Measurements from ENCODE around the gene CCDC85C. TPM values are rescaled to one million over a fixed set of nuclear protein-coding genes. Genes with fewer than 3 reads are reported as not detected.

Gene CCDC85C
- total RNA-seq, 1 experiment from 2014 or later = 42.3 TPM

DNA sequence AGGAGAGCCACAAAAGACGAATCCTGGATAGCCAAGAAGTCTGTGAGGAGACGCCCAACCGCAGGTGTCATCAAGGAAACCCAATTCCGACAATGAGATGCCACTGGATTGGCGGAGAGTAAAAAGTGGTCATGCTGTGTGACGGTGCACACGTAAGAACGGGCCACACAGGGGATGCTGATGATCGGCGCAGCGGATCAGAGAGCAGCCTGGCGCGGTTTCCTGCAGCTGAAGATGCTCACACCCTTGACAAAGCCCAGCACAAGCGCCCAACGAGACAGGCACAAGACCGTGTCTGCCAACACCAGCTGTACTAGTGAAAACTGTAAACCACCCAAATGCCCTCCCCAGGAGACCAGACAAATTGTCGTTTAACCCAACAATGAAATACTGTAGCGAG, 55.8 kb downstream of the CCDC85C start:
- Histone ChIP-seq H2AFZ (ENCODE audit: low read depth, low read length, poor library complexity, severe bottlenecking) (no peak overlapping the region), H3K9ac (ENCODE audit: low read length) (no peak overlapping the region), H3K27ac (ENCODE audit: low read depth, low read length) (no peak overlapping the region), H3K4me1 (ENCODE audit: control insufficient read depth in 1 of 2, insufficient read depth in 2 of 2, low read length in 2 of 2) (no peaks in the 10 kb centered on the region), H3K9me3 (ENCODE audit: control insufficient read depth in 1 of 2, insufficient read depth in 1 of 2, low read depth in 1 of 2, low read length in 2 of 2) (no peaks in the 10 kb centered on the region), H3K4me3 (replicated peaks in 1 of 2; ENCODE audit: low read depth in 1 of 2, low read length in 2 of 2) (no peak overlapping the region), H4K20me1 (ENCODE audit: insufficient read depth) (no peaks in the 10 kb centered on the region), H3K9me2 (ENCODE audit: insufficient read depth) (no peaks in the 10 kb centered on the region), H3K4me2 (ENCODE audit: low read length) (no peak overlapping the region), H3K79me2 (ENCODE audit: insufficient read depth, low read length) (peaks cover 39% of the 10 kb centered on the region), H3K27me3 (ENCODE audit: insufficient read depth, low read length) (no peaks in the 10 kb centered on the region), H3K36me3 (ENCODE audit: control insufficient read depth in 1 of 2, insufficient read depth in 2 of 2, low read length in 2 of 2) (no peaks in the 10 kb centered on the region)
- BruUV-seq (replicated peaks) = no TSS peak
- ChIA-PET CTCF (no interaction called here), RAD21 (ENCODE audit: low non-redundant PET in 1 of 2, low total read pairs in 2 of 2, uncharacterized antibody in 2 of 2, unreplicated experiment in 2 of 2) (no interaction called here), POLR2A (no interaction called here)
- TF ChIP-seq JUND (IDR thresholded peaks at IDR 0.05) (no peak), YY1 (IDR thresholded peaks at IDR 0.05; ENCODE audit: extremely low read depth, insufficient replicate concordance, low read depth, low read length) (no peak), FOSL1 (IDR thresholded peaks at IDR 0.05; ENCODE audit: low read depth) (no peak), CBX3 (IDR thresholded peaks at IDR 0.05; ENCODE audit: low read depth) (no peak), SRF (IDR thresholded peaks at IDR 0.05; ENCODE audit: low read depth) (no peak), CEBPB (IDR thresholded peaks at IDR 0.05; ENCODE audit: low read depth) (no peak), POLR2AphosphoS5 (IDR thresholded peaks at IDR 0.05; ENCODE audit: low read depth, low read length) (no peak)
- TF ChIP-seq, protein P1, sequence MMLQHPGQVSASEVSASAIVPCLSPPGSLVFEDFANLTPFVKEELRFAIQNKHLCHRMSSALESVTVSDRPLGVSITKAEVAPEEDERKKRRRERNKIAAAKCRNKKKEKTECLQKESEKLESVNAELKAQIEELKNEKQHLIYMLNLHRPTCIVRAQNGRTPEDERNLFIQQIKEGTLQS (IDR thresholded peaks at IDR 0.05) = no peak
- DNase-seq (ENCODE audit: low read depth, low spot score) (no peak), ATAC-seq (no peak)
- intact Hi-C loops (cut with micrococcal nuclease) = no loop called here

GRCh38 chr14:99546234-99546879, 57.6 kb downstream of the CCDC85C start:
- Histone ChIP-seq H4K20me1 (ENCODE audit: insufficient read depth) (no peaks in the 10 kb centered on the region), H3K4me1 (ENCODE audit: control insufficient read depth in 1 of 2, insufficient read depth in 2 of 2, low read length in 2 of 2) (peaks cover 0 to 10% of the 10 kb centered on the region in 2 experiments; a peak in 1 of 4 replicates), H3K9ac (ENCODE audit: low read length) (no peak overlapping the region), H3K27ac (ENCODE audit: low read depth, low read length) (no peak overlapping the region), H3K27me3 (ENCODE audit: insufficient read depth, low read length) (no peaks in the 10 kb centered on the region), H3K4me2 (ENCODE audit: low read length) (no peak overlapping the region), H3K9me3 (ENCODE audit: control insufficient read depth in 1 of 2, insufficient read depth in 1 of 2, low read depth in 1 of 2, low read length in 2 of 2) (no peaks in the 10 kb centered on the region), H2AFZ (ENCODE audit: low read depth, low read length, poor library complexity, severe bottlenecking) (no peak overlapping the region), H3K79me2 (ENCODE audit: insufficient read depth, low read length) (peaks cover 45% of the 10 kb centered on the region), H3K36me3 (ENCODE audit: control insufficient read depth in 1 of 2, insufficient read depth in 2 of 2, low read length in 2 of 2) (no peaks in the 10 kb centered on the region), H3K9me2 (ENCODE audit: insufficient read depth) (no peaks in the 10 kb centered on the region), H3K4me3 (replicated peaks in 1 of 2; ENCODE audit: low read depth in 1 of 2, low read length in 2 of 2) (no peak overlapping the region)
- intact Hi-C loops (cut with micrococcal nuclease) = no loop called here
- RAD21 ChIA-PET (ENCODE audit: low non-redundant PET in 1 of 2, low total read pairs in 2 of 2, uncharacterized antibody in 2 of 2, unreplicated experiment in 2 of 2) = no interaction called here
- TF ChIP-seq JUND (IDR thresholded peaks at IDR 0.05) = no peak
- TF ChIP-seq, protein P2, sequence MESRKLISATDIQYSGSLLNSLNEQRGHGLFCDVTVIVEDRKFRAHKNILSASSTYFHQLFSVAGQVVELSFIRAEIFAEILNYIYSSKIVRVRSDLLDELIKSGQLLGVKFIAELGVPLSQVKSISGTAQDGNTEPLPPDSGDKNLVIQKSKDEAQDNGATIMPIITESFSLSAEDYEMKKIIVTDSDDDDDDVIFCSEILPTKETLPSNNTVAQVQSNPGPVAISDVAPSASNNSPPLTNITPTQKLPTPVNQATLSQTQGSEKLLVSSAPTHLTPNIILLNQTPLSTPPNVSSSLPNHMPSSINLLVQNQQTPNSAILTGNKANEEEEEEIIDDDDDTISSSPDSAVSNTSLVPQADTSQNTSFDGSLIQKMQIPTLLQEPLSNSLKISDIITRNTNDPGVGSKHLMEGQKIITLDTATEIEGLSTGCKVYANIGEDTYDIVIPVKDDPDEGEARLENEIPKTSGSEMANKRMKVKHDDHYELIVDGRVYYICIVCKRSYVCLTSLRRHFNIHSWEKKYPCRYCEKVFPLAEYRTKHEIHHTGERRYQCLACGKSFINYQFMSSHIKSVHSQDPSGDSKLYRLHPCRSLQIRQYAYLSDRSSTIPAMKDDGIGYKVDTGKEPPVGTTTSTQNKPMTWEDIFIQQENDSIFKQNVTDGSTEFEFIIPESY (IDR thresholded peaks at IDR 0.05; ENCODE audit: extremely low read depth, insufficient replicate concordance, low read length) = no peak
- TF ChIP-seq EZH2 (IDR thresholded peaks at IDR 0.05) = no peak
- no peak for TF ChIP-seq TCF7L2 (IDR thresholded peaks at IDR 0.05; ENCODE audit: borderline replicate concordance, extremely low read depth, insufficient read depth, insufficient read length)
- TF ChIP-seq, protein P1 (IDR thresholded peaks at IDR 0.05) = no peak
- BruUV-seq (replicated peaks) = no TSS peak
- POLR2A ChIA-PET = no interaction called here
- ATAC-seq (no peak), DNase-seq (ENCODE audit: low read depth, low spot score) (no peak)
- CTCF ChIA-PET = no interaction called here

Measured in HCT116 (cell line).